Panc1 (cell line): ENCODE results near the gene OTOG. TPM values are rescaled to one million over a fixed set of nuclear protein-coding genes. Genes with fewer than 3 reads are reported as not detected.

Experiments used
- ATAC-seq: fragments of 200-7000 bp; cut with Tn5 transposase; 2 replicates; pipeline ENCODE4 v1.9.1; 2020; ENCODE audit warnings: mild to moderate bottlenecking, moderate library complexity
- BruUV-seq: library from RNA; stranded (reverse); fragments of 400-500 nt; replicated peaks from 2 replicates; lab custom pipeline; 2021; lab: Mats Ljungman, UMichigan
- CTCF ChIA-PET: fragments of 300-600 bp; sonication (Branson Sonifier 250); formaldehyde crosslinking; loops from one replicate; lab custom pipeline; 2022; ENCODE audit warnings: antibody characterized with exemption; lab: Charles Lee
- POLR2A ChIA-PET: fragments of 300-600 bp; sonication (Branson Sonifier 250); formaldehyde crosslinking; loops from one replicate; lab custom pipeline; 2022; ENCODE audit warnings: antibody characterized with exemption; lab: Charles Lee
- DNase-seq: peaks from one replicate; pipeline ENCODE4 v3.0.0-alpha.2; 2010; ENCODE audit warnings: low read depth, low spot score
- H3K27ac ChIP-seq: 2 replicates; pipeline ENCODE4 v1.5.1; 2011; ENCODE audit warnings: mild to moderate bottlenecking, low read length, inconsistent platforms
- H3K27me3 ChIP-seq: fragments of 200-500 bp; sonication (Bioruptor generic); 2 replicates; pipeline ENCODE4 v1.6.0; 2014; ENCODE audit warnings: low read length, inconsistent platforms; ENCODE audit not compliant: control insufficient read depth, insufficient read depth
- H3K36me3 ChIP-seq: fragments of 200-500 bp; sonication (Bioruptor generic); 2 replicates; pipeline ENCODE4 v1.5.1; 2014; ENCODE audit warnings: inconsistent platforms, mild to moderate bottlenecking, low read length, moderate library complexity; ENCODE audit not compliant: control insufficient read depth, insufficient read depth
- H3K4me1 ChIP-seq: 2 replicates; pipeline ENCODE4 v1.5.1; 2011; ENCODE audit warnings: inconsistent platforms, mild to moderate bottlenecking, low read length, moderate library complexity; ENCODE audit not compliant: control insufficient read depth, insufficient read depth
- H3K4me3 ChIP-seq, 2 experiments: 2 replicates each; pipeline ENCODE4 v1.5.1; 2011 to 2012; ENCODE audit warnings: low read depth in 2 of 2, low read length in 2 of 2, mild to moderate bottlenecking in 2 of 2, inconsistent platforms in 1 of 2, moderate library complexity in 1 of 2
- H3K9me3 ChIP-seq: fragments of 200-500 bp; sonication (Bioruptor generic); 2 replicates; pipeline ENCODE4 v1.5.1; 2014; ENCODE audit warnings: low read depth, mild to moderate bottlenecking, inconsistent platforms, low read length, moderate library complexity; ENCODE audit not compliant: control insufficient read depth, insufficient read depth
- CTCF ChIP-seq: fragments of 450-650 bp; IDR thresholded peaks from 2 replicates; pipeline ENCODE4 v1.5.1; 2017; ENCODE audit warnings: mild to moderate bottlenecking
- POLR2AphosphoS5 ChIP-seq: IDR thresholded peaks from 2 replicates; pipeline ENCODE4 v1.6.1; 2012; ENCODE audit warnings: mild to moderate bottlenecking, low read depth, low read length, moderate library complexity
- REST ChIP-seq, 2 experiments: IDR thresholded peaks; 2 replicates each; pipeline ENCODE4 v1.6.1; 2011 to 2012; ENCODE audit warnings: low read depth in 2 of 2, control low read depth in 1 of 2, low read length in 1 of 2, mild to moderate bottlenecking in 1 of 2, moderate library complexity in 1 of 2; ENCODE audit not compliant: insufficient read depth in 1 of 2
- SIN3A ChIP-seq: IDR thresholded peaks from 2 replicates; pipeline ENCODE4 v1.6.1; 2012; ENCODE audit warnings: low read depth, mild to moderate bottlenecking, low read length, moderate library complexity, borderline replicate concordance; ENCODE audit not compliant: insufficient read depth
- TCF7L2 ChIP-seq: IDR thresholded peaks from 2 replicates; pipeline ENCODE4 v1.6.1; 2011; ENCODE audit warnings: mild to moderate bottlenecking, low read depth, low read length, inconsistent platforms
- in situ Hi-C: cut with HindIII; loops from 2 replicates; pipeline ENCODE4 v1.10.0; 2016; ENCODE audit warnings: low sequenced_read_pairs, low pct_unique_long_range_greater_than_20kb
- intact Hi-C: fragments of 100-400 bp; cut with micrococcal nuclease; formaldehyde crosslinking; loops from one replicate; pipeline ENCODE4 v1.10.0; 2022; ENCODE audit not compliant: unreplicated experiment
- total RNA-seq: library from RNA; stranded (reverse); gene quantifications from one replicate; pipeline ENCODE4 v1.2.1, GENCODE V29; 2021; ENCODE audit not compliant: unreplicated experiment

Gene OTOG
- total RNA-seq, 1 experiment from 2014 or later: not detected

GRCh38 chr11:17691976-17692375, 144.9 kb downstream of the OTOG start:
- DNase-seq (no peak), ATAC-seq (no peak)
- H3K4me1 ChIP-seq: no peaks in the 10 kb centered on the region
- H3K4me3 ChIP-seq: no peak overlapping the region
- no peaks in the 10 kb centered on the region for H3K36me3 ChIP-seq
- no peaks in the 10 kb centered on the region for H3K9me3 ChIP-seq
- intact Hi-C loops (no loop called here), in situ Hi-C loops (no loop called here)
- BruUV-seq: no TSS peak
- ChIA-PET POLR2A (no interaction called here), CTCF (no interaction called here)
- H3K27ac ChIP-seq: no peak overlapping the region
- peaks cover 8% of the 10 kb centered on the region; the same call in 1 of the 2 replicates for H3K27me3 ChIP-seq
- TF ChIP-seq POLR2AphosphoS5 (no peak), CTCF (no peak), REST (IDR thresholded peaks at IDR 0.05; ENCODE audit: insufficient read depth in 1 of 2, low read depth in 2 of 2, low read length in 1 of 2) (no peak), TCF7L2 (no peak), SIN3A (no peak)

- Histone ChIP-seq H3K4me1 (no peaks in the 10 kb centered on the region), H3K4me3 (no peak overlapping the region), H3K36me3 (no peaks in the 10 kb centered on the region), H3K27me3 (peaks cover 10% of the 10 kb centered on the region; the same call in 1 of the 2 replicates), H3K27ac (no peak overlapping the region), H3K9me3 (no peaks in the 10 kb centered on the region)
- CTCF ChIA-PET: no interaction called here
- BruUV-seq: no TSS peak
- intact Hi-C loops (no loop called here), in situ Hi-C loops (no loop called here)
- no peak for ATAC-seq
- POLR2A ChIA-PET: no interaction called here
- TF ChIP-seq REST (IDR thresholded peaks at IDR 0.05; ENCODE audit: insufficient read depth in 1 of 2, low read depth in 2 of 2, low read length in 1 of 2) (no peak), SIN3A (no peak), CTCF (no peak), TCF7L2 (no peak), POLR2AphosphoS5 (no peak)
- DNase-seq: no peak
Measured at GRCh38 chr11:17692931-17693330, 145.9 kb downstream of the OTOG start.
